ENCODE data around the gene NSMCE3. TPM values are rescaled to one million over a fixed set of nuclear protein-coding genes. Genes with fewer than 3 reads are reported as not detected.

The NSMCE3 gene
- total and polyA plus RNA-seq, 2 experiments from 2014 or later = 9.7 to 10.0 TPM

GRCh38 chr15:29312387-29312786, 42.8 kb upstream of the NSMCE3 start (continued):
- no peak for TF ChIP-seq POLR2AphosphoS5 (IDR thresholded peaks at IDR 0.05; ENCODE audit: low read depth)
- no peak for TF ChIP-seq ZNF331 (CRISPR knock-in tag; IDR thresholded peaks at IDR 0.05; ENCODE audit: low read depth)
- TF ChIP-seq ETS1 (IDR thresholded peaks at IDR 0.05) = no peak

- Histone ChIP-seq H3K36me3 (ENCODE audit: insufficient read depth) (no peaks in the 10 kb centered on the region), H3K27ac (ENCODE audit: low read depth) (no peak overlapping the region), H3K4me3 (no peak overlapping the region), H3K79me2 (replicated peaks; ENCODE audit: insufficient read depth) (no peaks in the 10 kb centered on the region), H3K9me2 (ENCODE audit: insufficient read depth) (peaks cover 11% of the 10 kb centered on the region), H4K20me1 (replicated peaks; ENCODE audit: insufficient read depth) (no peaks in the 10 kb centered on the region), H2AFZ (no peak overlapping the region), H3K4me1 (ENCODE audit: insufficient read depth) (no peaks in the 10 kb centered on the region), H3F3A (replicated peaks; ENCODE audit: low read depth) (no peaks in the 10 kb centered on the region), H3K27me3 (ENCODE audit: insufficient read depth) (no peaks in the 10 kb centered on the region), H3K4me2 (no peak overlapping the region)
- Mint-ChIP-seq H3K9me3 (no peaks in the 10 kb centered on the region), H3K4me3 (no peak overlapping the region), H3K36me3 (ENCODE audit: low read depth) (no peaks in the 10 kb centered on the region), H3K4me1 (peaks cover 4% of the 10 kb centered on the region; the same call in 1 of the 3 replicates), H3K27ac (no peak overlapping the region), H3K27me3 (ENCODE audit: insufficient read depth, low read depth, poor library complexity) (no peaks in the 10 kb centered on the region)
- no peak for ATAC-seq
- TF ChIP-seq ZNF462 (CRISPR knock-in tag; IDR thresholded peaks at IDR 0.05) (no peak), ZNF114 (CRISPR knock-in tag; IDR thresholded peaks at IDR 0.05) (no peak), JUNB (IDR thresholded peaks at IDR 0.05; ENCODE audit: unreplicated experiment) (no peak), CTCF (conservative IDR thresholded peaks at IDR 0.05; ENCODE audit: low read depth in 2 of 2) (no peak), EZH2 (IDR thresholded peaks at IDR 0.05; ENCODE audit: low read depth, unreplicated experiment) (no peak), REST (IDR thresholded peaks at IDR 0.05; ENCODE audit: unreplicated experiment) (no peak), ETS1 (IDR thresholded peaks at IDR 0.05) (no peak), STAT1 (IDR thresholded peaks at IDR 0.05; ENCODE audit: unreplicated experiment) (no peak)
- DNase-seq (ENCODE audit: low spot score) = no peak
Observed at GRCh38 chr15:29311696-29312095, 42.1 kb upstream of the NSMCE3 start.

Measured in GM23338 (cell line).